ENCODE data around the gene PRKAG1.

- TF ChIP-seq REST (IDR thresholded peaks at IDR 0.05; ENCODE audit: insufficient read depth in 1 of 2, low read depth in 2 of 2, low read length in 1 of 2): no peak
- TF ChIP-seq CTCF (IDR thresholded peaks at IDR 0.05): no peak
These were observed 14.3 kb upstream of the PRKAG1 start for GRCh38 chr12:49032679-49033447.

Data from Panc1 (cell line).